HG03025 (cell line): Measurements from ENCODE around the gene NEURL3.
"Not testable (repeated sequence)": the region's sequence is repeated elsewhere in the genome, so short reads cannot be mapped to it uniquely, and the experiment has no call there.

Experiments used
- ATAC-seq: cut with Tn5 transposase; IDR thresholded peaks from one replicate; pipeline ENCODE4 v1.9.1; 2021; ENCODE audit warnings: mild to moderate bottlenecking, moderate library complexity; ENCODE audit not compliant: unreplicated experiment, low FRiP score

The NEURL3 gene

GRCh38 chr2:96505231-96505889 lies at the start of gene NEURL3:
TSS of gene NEURL3 (minus strand) at chr2:96505357. CDS start at chr2:96505286, 71 bp downstream.
- no peak for ATAC-seq

DNA sequence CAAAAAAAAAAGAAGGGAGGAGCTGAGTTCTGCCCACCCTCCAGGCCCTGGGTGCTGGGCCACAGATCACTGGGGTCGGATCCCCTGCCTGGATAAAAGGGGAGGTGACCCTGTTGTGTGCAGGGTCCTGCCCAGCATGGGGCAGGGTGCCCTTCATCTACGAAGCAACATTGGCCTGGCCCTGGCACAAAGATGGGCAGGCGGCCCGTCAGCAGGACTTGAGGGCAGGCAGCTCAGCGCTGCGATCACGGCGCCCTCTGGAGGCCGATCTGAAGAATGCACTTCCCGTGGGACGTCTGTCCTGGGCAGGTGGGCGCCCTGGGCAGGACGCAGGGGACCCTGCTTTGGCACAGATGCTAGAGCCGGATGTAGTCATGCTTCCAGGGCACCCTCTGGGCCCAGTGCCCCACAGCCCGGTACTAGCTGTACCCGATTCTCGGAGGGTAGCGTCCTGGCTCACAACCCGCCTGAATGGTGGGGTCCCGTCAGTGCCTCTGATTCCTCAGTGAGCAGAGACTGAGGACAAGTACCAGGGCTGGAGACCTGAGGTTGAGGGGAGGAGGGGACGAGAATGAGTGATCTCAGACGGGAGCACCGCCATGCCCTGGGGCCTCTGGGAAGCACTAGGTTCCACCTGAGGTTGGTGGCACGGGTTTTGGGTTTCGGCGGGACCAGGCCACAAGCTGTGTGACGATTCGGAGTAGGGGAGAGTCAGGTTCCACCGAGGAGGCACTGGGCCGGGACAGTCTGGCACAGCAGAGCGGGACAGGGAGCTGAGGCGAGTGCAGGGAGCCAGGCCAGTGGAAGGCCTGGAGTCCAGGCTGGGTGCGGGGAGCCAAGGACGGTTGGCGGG lies 49.4 kb upstream of the NEURL3 start:
- ATAC-seq: no peak

GRCh38 chr2:96553957-96554292 lies 48.8 kb upstream of the NEURL3 start:
- not testable (repeated sequence) for ATAC-seq

- ATAC-seq: no peak
These were observed 48.2 kb upstream of the NEURL3 start for GRCh38 chr2:96553176-96553956.

GRCh38 chr2:96552315-96553175 lies 47.4 kb upstream of the NEURL3 start:
- ATAC-seq: no peak

GRCh38 chr2:96551605-96552314 lies 46.6 kb upstream of the NEURL3 start:
- ATAC-seq: no peak

- ATAC-seq: no peak
These were observed 45.8 kb upstream of the NEURL3 start for GRCh38 chr2:96550787-96551604.

DNA sequence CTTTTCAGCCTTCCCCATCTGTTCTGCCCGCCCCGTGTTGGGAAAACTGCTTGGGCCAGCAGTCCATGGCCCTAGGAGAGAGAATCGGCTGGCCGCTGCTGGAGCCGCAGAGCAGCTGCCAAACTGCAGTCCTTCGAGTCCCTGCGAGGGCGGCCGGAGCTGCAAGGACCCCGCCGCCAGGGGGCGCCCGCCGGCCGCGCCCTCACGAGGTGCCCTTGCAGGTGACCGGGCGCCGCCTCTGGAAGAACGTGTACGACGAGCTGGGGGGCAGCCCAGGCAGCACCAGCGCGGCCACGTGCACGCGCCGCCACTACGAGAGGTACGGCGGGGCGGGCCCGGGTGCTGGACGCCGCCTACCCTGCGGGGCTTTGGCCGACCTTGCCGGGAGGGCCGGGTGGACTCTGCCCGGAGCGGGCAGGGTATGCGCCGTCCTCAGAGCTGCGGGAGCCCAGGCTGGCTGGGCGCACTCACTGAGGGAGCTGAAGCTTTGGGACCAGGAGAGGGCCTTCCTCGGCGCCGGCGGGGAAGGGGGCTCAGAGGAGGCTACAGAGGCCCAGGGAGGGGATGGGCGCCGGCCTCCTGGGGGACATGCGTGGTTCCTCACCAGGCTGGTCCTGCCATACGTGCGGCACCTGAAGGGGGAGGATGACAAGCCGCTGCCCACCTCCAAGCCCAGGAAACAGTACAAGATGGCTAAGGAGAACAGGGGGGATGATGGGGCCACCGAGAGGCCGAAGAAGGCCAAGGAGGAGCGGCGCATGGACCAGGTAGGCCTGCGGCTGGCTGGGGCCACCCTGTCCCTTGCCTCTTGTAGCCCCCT lies 45.0 kb upstream of the NEURL3 start:
- no peak for ATAC-seq

GRCh38 chr2:96549466-96549785 lies 44.3 kb upstream of the NEURL3 start:
- no peak for ATAC-seq

- no peak for ATAC-seq
These were observed 43.7 kb upstream of the NEURL3 start for GRCh38 chr2:96548558-96549465.

DNA sequence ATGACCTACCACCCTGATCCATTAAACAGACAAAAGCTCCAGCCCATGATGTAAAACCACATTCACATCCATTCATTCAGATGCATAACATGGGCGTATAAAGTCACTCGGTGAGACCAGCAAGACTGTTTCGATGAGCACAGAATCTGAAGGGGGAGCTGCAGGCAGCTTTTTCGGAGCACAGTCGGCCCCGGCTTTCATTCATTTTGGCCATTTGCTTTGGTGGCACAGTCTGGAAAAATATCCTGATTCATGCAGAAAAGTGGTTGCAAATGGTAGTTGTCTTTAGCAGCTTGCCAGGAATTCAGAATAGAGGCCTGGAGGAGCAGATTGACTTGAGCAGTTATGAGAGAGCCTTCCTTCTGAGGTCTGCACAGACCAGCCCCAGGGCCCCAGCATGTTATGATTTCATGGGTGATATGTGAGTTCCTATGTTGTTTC lies 42.6 kb upstream of the NEURL3 start:
- ATAC-seq: no peak

DNA sequence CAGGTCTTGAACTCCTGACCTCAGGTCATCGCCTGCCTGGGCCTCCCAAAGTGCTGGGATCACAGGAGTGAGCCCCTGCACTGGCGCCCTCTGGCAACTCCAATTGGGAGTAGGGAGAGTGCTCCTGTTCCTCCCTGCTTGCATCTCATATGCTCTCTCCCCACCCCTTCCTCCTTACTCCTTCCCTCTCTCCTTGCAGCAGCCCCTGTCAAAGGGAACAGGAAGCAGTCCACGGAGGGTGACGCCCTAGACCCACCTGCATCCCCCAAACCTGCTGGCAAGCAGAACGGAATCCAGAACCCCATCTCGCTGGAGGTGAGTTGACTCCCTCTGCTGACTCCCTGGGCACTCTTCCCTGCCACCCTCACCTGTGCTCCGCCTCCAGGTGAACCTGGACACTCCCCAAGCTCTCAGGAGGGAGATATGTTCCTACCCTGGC lies 42.1 kb upstream of the NEURL3 start:
- ATAC-seq: no peak

DNA sequence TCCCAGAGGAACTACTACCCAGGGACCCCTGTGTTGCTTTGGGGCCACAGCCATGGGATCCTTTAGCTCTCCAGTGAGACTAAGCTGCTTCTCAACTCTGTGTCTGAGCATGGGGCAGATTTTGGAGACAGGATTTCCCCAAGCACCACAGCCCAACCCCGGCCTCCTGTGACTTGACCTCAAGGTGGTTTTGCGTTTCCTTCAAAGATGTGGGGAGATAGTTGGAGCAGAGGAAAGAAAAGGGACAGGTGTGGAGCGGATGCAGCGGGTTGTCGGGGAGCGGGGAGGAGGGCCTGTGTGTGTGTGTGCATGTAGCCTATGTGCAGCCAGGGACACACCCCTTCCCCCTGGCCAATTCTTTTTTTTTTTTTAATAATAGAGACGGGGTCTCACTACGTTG lies 41.6 kb upstream of the NEURL3 start:
- ATAC-seq: no peak

DNA sequence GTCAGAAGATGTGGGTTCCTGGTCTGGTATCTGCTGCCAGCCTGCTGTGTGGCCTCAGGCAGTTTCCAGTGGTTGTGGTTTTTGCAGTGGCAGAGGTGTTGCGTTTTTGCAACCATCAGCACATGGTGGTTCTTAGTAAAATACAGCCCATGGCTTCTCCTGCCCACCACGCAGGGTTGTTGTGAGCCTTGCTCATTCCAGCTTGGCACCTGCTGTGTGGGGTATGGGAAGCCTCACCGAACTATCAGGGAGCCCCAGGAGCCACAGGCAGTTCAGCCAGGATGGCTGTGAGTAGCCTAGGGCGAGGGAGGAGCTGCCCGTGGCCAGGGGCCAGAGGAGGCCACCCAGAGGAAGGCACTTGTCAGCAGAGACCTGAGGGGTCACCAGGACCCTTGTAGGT lies 41.2 kb upstream of the NEURL3 start:
- ATAC-seq: no peak

- no peak for ATAC-seq
These were observed 37.3 kb upstream of the NEURL3 start for GRCh38 chr2:96542357-96542977.

GRCh38 chr2:96541398-96542152 lies 36.4 kb upstream of the NEURL3 start:
- no peak for ATAC-seq
